Lower leg skin (tissue), 3 donors: Measurements from ENCODE around the gene DIP2C.

Experiments
- CTCF ChIP-seq, 3 donors: fragments of 450-650 bp; IDR thresholded peaks; one replicate each; pipeline ENCODE4 v1.5.1; 2016; ENCODE audit warnings: antibody characterized with exemption in 3 of 3, mild to moderate bottlenecking in 3 of 3, moderate library complexity in 2 of 3
- POLR2A ChIP-seq, 2 donors: fragments of 450-650 bp; IDR thresholded peaks; one replicate each; pipeline ENCODE4 v1.6.1; 2016 to 2017; ENCODE audit warnings: antibody characterized with exemption in 2 of 2, mild to moderate bottlenecking in 1 of 2, moderate library complexity in 1 of 2

- no peak for TF ChIP-seq POLR2A (IDR thresholded peaks at IDR 0.05)
- no peak for TF ChIP-seq CTCF (IDR thresholded peaks at IDR 0.05)
Observed at GRCh38 chr10:628386-629045, 61.0 kb downstream of the DIP2C start.
